ENCODE data around the gene IFNW1. TPM values are rescaled to one million over a fixed set of nuclear protein-coding genes. Genes with fewer than 3 reads are reported as not detected.
"Not testable (repeated sequence)": the region's sequence is repeated elsewhere in the genome, so short reads cannot be mapped to it uniquely, and the experiment has no call there.

IFNW1 gene
- not detected for total RNA-seq
- not detected for polyA plus RNA-seq
- long read RNA-seq, donor 1 = 0 reads
- long read RNA-seq, donor 2 = 0 reads
- long read RNA-seq, donor 3 = 0 reads

GRCh38 chr9:21141427-21141882 lies at the start of gene IFNW1:
TSS of gene IFNW1 (minus strand) at chr9:21141832. CDS start at chr9:21141570, 262 bp downstream.
- intact Hi-C loops (cut with DNase I) = no loop called here
- TF ChIP-seq POLR2A (IDR thresholded peaks at IDR 0.05) = no peak
- TF ChIP-seq CTCF (IDR thresholded peaks at IDR 0.05) = no peak
- Histone ChIP-seq H3K4me1 (peaks cover 0 to 19% (median 0%) of the 10 kb centered on the region in 12 donors), H3K4me3 (no peak within 1 kb of the TSS), H3K27me3 (no peaks in the 10 kb centered on the region), H3K9me3 (no peaks in the 10 kb centered on the region), H3K27ac (no peak within 1 kb of the TSS), H3K36me3 (no peaks in the 10 kb centered on the region)
- 32 to 40% (median 36%) methylated on average over 1 of the region's 1 CpG for WGBS, 4 donors
- no peak for DNase-seq
- no peak for ATAC-seq

GRCh38 chr9:21187487-21187886 lies 45.9 kb upstream of the IFNW1 start, which contains the start of gene IFNA4:
TSS of gene IFNA4 (minus strand) at chr9:21187587. CDS start at chr9:21187531, 56 bp downstream.
- not testable (repeated sequence) for H3K4me1 ChIP-seq, H3K27ac ChIP-seq, H3K4me3 ChIP-seq, DNase-seq, ATAC-seq, H3K27me3 ChIP-seq, H3K9me3 ChIP-seq, H3K36me3 ChIP-seq
- WGBS, 4 donors = 82 to 93% (median 89%) methylated on average over 3 of the region's 3 CpGs
- intact Hi-C loops (cut with DNase I) = loop anchor here in 1 of 10 donors (10.0 kb wide), 1 partner anchor 597 kb away; no protein-coding TSS in a partner anchor

GRCh38 chr9:21182810-21183736 lies 41.4 kb upstream of the IFNW1 start:
- DNase-seq, H3K4me3 ChIP-seq, H3K36me3 ChIP-seq, H3K27me3 ChIP-seq, H3K4me1 ChIP-seq, H3K9me3 ChIP-seq, H3K27ac ChIP-seq: not testable (repeated sequence)
- intact Hi-C loops (cut with DNase I) = loop anchor here in 1 of 10 donors (10.0 kb wide), 1 partner anchor 602 kb away; no protein-coding TSS in a partner anchor
- TF ChIP-seq CTCF (IDR thresholded peaks at IDR 0.05) = peak in 8 of 12 donors; percentile 15 to 48 (median 36)
- 35 to 39% (median 39%) methylated on average over 4 of the region's 4 CpGs for WGBS, 4 donors
- ATAC-seq = peak in 1 of 4 donors; percentile 71

GRCh38 chr9:21174671-21175070 lies 33.0 kb upstream of the IFNW1 start:
- Histone ChIP-seq H3K27me3 (no peaks in the 10 kb centered on the region), H3K9me3 (no peaks in the 10 kb centered on the region), H3K4me1 (no peaks in the 10 kb centered on the region), H3K4me3 (no peak overlapping the region), H3K36me3 (no peaks in the 10 kb centered on the region), H3K27ac (no peak overlapping the region)
- no peak for ATAC-seq
- 73 to 82% (median 76%) methylated on average over 2 of the region's 2 CpGs for WGBS, 4 donors
- DNase-seq = no peak
- intact Hi-C loops (cut with DNase I) = no loop called here
- TF ChIP-seq POLR2A (IDR thresholded peaks at IDR 0.05) (no peak), CTCF (IDR thresholded peaks at IDR 0.05) (no peak)
